D721Med (cell line): Measurements from ENCODE around the gene ATG12.

Source experiments
- DNase-seq: peaks from one replicate; pipeline ENCODE4 v3.0.0; 2011; ENCODE audit warnings: low spot score; ENCODE audit not compliant: insufficient read length
- FAIRE-seq: peaks from 2 replicates; lab custom pipeline; 2011; peaks lifted over from hg19 to GRCh38; lab: Jason Lieb, UNC
- CTCF ChIP-seq: IDR thresholded peaks from 2 replicates; pipeline ENCODE4 v1.5.1; 2012; ENCODE audit warnings: mild to moderate bottlenecking, control low read depth; ENCODE audit not compliant: insufficient read depth; ENCODE audit errors: missing control alignments

ATG12 gene

DNA sequence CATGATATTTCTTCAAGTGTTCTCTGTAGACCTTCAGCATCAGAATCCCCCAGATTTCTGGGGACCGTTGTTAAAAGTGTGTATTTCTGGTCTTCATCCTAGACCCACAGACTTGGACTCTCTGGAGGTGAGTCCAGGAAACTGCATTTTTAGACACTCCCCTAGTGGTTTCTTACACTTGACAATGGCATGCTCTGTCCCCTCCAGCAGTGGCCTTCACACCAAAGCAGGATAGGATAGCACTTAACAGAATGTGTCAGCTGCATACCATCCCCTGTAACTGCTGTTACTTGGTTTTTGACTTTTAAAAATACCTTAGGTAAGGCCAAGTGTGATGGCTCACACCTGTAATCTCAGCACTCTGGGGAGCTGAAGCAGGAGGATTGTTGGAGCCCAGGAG, 45.7 kb downstream of the ATG12 start:
- DNase-seq (no peak), FAIRE-seq (no peak)
- no peak for TF ChIP-seq CTCF

DNA sequence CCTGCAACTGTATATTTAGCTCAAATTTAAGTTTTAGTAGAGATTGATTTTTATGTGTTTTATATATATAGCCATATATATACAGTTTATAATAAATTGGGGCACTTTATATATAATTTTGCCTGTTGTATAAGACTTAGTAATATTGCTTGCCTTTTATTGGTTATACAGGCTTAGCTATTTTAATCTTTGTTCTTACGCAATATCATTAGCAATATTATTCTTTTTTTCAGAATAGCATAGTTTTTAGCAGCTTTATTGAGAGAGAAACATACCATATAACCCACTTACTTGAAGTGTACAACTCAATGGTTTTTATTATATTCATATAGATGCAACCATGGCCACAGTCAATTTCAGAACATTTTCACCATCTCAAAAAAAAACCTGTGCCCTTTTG, 52.9 kb downstream of the ATG12 start:
- FAIRE-seq = no peak
- DNase-seq = no peak
- no peak for TF ChIP-seq CTCF

- DNase-seq (no peak), FAIRE-seq (no peak)
- no peak for TF ChIP-seq CTCF
These were observed 53.9 kb downstream of the ATG12 start for GRCh38 chr5:115787426-115787825.

DNA sequence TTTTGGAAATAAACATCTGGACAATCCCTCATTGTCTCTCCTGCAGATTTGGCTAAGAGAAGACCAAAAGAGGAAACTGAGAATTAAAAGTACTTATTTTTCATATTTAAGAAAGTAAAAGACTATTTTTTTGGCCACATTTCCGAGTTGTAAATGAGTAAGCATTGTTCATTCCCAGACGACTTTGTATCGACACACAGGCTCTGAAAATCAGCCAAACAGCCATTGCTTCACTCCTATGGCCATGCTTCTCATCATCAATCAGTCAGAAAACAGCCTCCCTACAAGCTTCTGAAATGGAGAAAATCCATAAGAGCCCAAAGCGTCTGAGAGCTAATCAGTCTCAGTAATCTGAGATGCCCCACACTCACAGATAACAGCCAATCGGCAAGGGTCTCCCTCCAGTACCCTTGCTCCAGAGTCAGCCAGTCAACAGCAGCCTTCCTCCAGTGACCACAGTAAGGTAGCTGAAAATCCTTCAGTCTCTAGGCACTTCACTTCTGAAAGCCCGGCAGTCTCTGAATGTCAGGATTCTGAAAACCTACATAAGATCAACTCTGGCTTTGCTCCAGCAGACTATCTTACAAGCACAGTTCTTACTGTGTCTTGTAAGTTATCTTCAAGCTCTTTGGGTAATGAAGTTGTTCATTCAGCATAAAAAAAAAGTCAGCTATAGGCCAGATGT, 55.8 kb downstream of the ATG12 start:
- no peak for TF ChIP-seq CTCF
- FAIRE-seq (no peak), DNase-seq (no peak)

GRCh38 chr5:115778417-115778816, 62.9 kb downstream of the ATG12 start:
- FAIRE-seq (no peak), DNase-seq (no peak)
- no peak for TF ChIP-seq CTCF
